Non-pigmented ciliary epithelial cell (primary cell): Measurements from ENCODE around the gene PTPRN2.
"Not testable (repeated sequence)": the region's sequence is repeated elsewhere in the genome, so short reads cannot be mapped to it uniquely, and the experiment has no call there.

ENCODE experiments used
- DNase-seq: peaks from one replicate; pipeline ENCODE4 v3.0.0-alpha.2; 2010; ENCODE audit warnings: low read depth

PTPRN2 gene

GRCh38 chr7:157901166-157901565, 686.5 kb downstream of the PTPRN2 start:
- DNase-seq, result no peak

GRCh38 chr7:157900556-157900955, 687.1 kb downstream of the PTPRN2 start:
- DNase-seq, result no peak

GRCh38 chr7:157900011-157900410, 687.6 kb downstream of the PTPRN2 start:
- DNase-seq, result no peak

GRCh38 chr7:157898802-157899505, 688.7 kb downstream of the PTPRN2 start:
- DNase-seq, result no peak

DNA sequence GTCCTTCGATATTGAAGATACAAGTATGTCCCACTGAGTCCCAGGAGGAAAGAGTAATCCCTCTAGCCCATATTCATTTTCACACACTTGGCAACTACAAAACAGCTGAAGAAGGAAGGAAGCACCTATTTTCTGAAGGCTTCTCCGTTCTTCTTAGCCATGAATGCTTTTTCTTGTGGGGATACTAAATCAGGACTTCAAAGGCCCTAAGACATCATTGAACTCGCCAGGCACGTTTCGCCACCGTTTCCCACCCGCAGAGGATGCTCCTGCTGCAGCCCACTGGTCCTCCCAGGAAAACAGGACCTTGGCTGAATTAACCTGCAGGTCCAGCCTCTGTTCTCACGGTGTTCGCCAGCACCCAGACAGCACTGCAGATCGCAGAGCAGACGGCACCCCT, 689.4 kb downstream of the PTPRN2 start:
- DNase-seq, result no peak

- no peak for DNase-seq
These were observed 689.9 kb downstream of the PTPRN2 start for GRCh38 chr7:157897681-157898080.

DNA sequence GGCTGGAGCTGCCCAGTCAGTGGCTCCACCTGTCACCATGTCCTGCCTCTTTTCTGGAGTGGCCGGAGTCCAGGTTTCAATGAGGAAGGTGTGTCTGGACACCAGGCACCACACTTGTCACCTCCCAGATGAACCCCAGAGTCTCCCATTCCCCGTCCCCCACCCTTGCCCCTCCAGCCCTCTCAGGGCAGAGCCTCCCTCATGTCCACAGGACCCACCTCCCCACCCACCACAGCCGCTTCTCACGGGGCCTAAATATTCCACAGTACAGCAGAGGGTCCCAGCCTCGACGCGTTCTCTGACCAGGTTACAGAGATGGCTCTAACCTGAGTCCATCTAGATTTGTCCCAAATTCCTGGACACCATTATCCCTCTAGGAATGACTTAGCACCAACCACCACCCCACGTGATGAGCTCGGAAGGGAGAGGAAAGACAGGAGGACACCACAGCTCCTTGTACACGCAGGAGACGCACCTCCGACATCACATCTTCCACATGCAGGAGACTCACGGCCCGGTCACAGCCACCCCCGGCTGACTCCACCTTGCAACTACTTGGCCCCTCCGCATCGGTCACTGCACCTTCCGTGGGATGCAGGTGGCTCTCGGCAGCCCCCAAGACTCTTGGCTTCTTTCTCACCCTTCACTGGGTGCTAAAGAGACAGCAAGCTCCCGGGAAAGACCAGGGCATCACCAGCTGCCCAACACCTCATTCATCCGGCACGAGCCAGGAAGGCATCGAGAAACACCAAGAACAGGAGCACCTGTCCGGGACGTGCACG, 690.7 kb downstream of the PTPRN2 start:
- no peak for DNase-seq

DNA sequence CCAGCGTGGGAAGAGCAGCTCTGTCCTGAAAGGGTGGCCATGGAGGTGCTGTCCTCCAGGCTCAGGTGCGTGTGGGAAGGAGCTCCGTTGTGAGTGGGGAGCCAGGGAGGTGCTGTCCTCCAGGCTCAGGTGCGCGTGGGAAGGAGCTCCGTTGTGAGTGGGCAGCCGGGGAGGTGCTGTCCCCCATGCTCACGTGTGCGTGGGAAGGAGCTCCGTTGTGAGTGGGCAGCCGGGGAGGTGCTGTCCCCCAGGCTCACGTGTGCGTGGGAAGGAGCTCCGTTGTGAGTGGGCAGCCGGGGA, 691.3 kb downstream of the PTPRN2 start:
- DNase-seq, result not testable (repeated sequence)

DNA sequence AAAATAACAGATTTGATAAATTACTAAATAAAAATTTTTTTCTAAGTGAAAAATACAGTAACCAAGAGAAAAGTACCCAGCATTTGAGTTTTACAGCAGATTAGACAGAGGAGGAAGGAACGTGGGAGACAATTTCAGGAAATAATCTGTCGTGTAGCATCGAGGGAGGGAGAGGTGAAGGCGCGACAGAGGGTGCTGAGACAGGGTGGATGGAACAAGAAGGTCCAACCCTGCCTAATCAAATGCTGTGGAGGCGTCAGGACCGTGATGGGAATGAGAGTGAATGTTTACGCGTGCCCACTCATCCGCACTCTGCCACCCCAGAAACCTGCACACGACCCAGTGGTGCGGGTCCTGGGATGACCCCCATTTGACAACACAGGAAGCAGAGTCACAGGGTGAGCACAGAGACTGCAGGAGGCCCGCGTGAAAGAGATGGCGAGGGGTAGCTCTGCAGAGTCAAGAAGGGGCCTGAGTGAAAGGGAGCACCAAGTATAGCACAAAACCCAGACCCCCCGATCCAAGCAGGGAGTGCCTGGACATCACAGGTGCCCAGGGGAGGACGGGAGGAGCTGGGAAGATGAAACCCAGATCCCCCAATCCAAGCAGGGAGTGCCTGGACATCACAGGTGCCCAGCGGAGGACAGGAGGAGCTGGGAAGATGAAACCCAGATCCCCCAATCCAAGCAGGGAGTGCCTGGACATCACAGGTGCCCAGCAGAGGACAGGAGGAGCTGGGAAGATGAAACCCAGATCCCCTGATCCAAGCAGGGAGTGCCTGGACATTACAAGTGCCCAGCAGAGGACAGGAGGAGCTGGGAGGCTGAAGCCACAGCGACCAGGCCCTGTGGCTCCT, 691.9 kb downstream of the PTPRN2 start:
- no peak for DNase-seq

GRCh38 chr7:157895098-157895497, 692.5 kb downstream of the PTPRN2 start:
- DNase-seq, result not testable (repeated sequence)

DNA sequence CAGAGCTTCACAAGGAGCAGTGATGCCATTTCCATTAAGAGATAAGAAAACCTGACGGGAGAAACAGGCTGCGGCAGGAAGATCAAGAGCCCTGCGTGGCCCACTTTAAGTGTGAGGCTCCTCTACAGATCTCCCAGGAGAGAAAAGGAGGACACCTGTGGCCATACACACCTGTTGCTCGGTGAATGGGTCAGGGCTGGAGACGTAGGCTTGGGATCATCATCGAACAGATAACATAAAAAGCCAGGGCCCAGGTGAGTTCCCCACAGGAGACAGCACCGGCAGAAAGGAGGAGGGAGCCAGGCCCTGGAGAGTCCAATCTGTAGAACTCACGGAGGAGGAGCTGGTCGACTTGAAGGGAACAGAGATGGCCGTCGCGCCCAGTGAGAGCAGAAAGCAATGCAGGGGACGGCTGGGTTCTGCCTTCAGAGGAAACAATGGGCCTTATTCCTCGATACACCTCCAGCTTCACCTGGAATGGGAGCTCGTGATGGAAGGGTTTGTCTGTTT, 694.0 kb downstream of the PTPRN2 start:
- no peak for DNase-seq

- DNase-seq, result no peak
These were observed 694.7 kb downstream of the PTPRN2 start for GRCh38 chr7:157892751-157893523.

DNA sequence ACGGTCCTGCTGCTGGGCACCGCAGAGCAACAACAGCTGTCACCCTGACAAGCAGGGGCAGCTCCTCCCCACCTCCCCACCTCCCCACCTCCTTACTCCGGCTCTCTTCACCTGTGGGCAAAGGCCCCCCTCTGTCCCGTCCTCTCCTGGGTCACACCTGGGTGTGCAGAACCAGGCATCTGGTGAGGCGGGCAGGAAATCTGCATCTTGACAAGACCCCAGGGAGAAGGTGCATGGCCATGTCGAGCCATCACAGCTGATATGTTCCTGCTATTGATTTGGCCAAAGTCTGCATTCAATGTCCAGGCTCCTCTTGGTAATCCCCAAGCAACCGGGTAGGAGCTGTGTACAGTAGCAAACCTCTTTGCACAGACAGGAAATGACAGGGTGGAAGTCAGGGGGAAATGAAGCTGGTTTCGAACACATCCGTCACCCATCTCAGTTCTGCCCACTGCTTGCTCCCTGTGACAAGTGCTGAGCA, 696.7 kb downstream of the PTPRN2 start:
- DNase-seq, result no peak

DNA sequence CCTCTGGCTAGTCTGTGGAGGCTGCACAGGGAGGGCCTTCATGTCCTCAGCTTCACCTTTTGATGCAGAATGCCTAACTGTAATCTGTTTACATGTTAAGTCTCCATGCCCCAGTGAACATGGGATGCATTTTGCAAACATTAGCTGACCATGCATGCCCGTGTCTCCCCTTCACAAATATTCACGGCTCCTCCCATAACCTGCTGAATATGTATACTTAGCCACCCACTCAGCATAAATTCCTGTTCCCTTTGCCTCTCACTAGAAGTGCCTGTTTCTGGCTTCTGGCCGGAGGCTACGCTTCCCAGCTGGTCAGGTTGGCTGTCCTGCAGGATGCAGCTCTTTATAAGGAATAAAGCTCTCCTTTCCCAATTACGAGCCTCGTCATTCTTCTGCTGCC, 698.1 kb downstream of the PTPRN2 start:
- no peak for DNase-seq

GRCh38 chr7:157888579-157888978, 699.0 kb downstream of the PTPRN2 start:
- no peak for DNase-seq

GRCh38 chr7:157887400-157887799, 700.2 kb downstream of the PTPRN2 start:
- DNase-seq, result no peak

- no peak for DNase-seq
These were observed 700.9 kb downstream of the PTPRN2 start for GRCh38 chr7:157886711-157887110.

- DNase-seq, result no peak
These were observed 701.4 kb downstream of the PTPRN2 start for GRCh38 chr7:157886266-157886665.

GRCh38 chr7:157885140-157885539, 702.5 kb downstream of the PTPRN2 start:
- DNase-seq, result no peak

DNA sequence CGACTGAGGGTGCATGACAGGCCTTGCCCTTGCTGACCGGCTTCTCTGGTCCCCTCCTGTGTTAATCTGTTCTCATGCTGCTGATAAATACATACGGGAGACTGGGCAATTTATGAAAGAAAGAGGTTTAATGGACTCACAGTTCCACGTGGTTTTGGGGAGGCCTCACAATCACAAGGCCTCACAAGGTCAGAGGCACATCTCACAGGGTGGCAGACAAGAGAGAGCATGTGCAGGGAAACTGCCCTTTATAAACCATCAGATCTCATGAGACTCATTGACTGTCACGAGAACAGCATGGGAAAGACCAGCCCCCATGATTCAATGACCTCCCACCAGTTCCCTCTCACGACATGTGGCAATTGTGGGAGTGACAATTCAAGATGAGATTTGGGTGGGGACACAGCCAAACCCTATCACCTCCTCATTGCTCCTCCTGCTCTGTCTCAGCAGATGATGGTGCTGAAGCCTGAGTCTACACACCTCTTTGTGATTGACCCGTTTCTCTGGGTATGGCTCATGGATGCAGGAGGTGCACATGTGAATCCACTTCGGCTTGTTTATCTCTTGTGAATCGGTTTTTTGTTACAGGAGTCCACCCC, 703.1 kb downstream of the PTPRN2 start:
- no peak for DNase-seq

DNA sequence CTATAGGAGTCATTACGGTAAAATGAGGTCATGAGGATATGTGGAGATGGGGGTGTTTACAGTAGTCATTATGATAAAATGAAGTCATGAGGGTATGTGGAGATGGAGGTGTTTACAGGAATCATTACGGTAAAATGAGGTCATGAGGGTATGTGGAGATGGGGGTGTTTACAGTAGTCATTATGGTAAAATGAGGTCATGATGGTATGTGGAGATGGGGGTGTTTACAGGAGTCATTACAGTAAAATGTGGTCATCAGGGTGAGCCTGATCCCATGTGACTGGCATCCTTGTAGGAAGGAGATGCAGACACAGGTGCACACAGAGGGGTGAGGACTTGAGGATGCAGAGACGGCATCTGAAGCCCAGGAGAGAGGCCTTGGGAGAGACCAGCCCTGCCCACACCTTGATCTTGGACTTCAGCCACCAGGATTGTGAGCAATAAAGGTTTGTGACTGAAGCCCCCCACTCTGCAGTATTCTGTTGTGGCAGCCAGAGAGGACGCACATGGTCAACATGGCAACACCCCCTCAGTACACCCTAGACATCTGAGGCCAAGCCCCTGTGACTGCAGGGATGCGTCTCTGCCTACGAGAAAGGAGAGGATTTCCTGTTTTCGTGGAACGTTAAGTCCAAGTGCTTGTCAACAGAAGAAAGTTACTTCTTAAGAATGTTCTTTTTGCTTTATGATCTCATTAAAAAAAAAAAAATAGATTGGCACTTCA, 706.4 kb downstream of the PTPRN2 start:
- DNase-seq, result no peak
